HUES6 (cell line): ENCODE measurements around the gene MSRB1.

Source experiments
- H3K27ac ChIP-seq: 2 replicates; pipeline ENCODE4 v1.7.0; 2013; ENCODE audit warnings: low read depth, mild to moderate bottlenecking, low read length, inconsistent platforms
- H3K27me3 ChIP-seq: 2 replicates; pipeline ENCODE4 v1.6.1; 2013; ENCODE audit warnings: low read length; ENCODE audit not compliant: control insufficient read depth, insufficient read depth
- H3K36me3 ChIP-seq: 2 replicates; pipeline ENCODE4 v1.6.1; 2013; ENCODE audit warnings: low read length; ENCODE audit not compliant: control insufficient read depth, insufficient read depth
- H3K4me1 ChIP-seq: 2 replicates; pipeline ENCODE4 v1.6.1; 2013; ENCODE audit warnings: low read length; ENCODE audit not compliant: control insufficient read depth, insufficient read depth
- H3K4me3 ChIP-seq: 2 replicates; pipeline ENCODE4 v1.5.1; 2013; ENCODE audit warnings: low read depth, low read length
- H3K9ac ChIP-seq: one replicate; pipeline ENCODE4 v1.6.1; 2013; ENCODE audit warnings: mild to moderate bottlenecking, low read length
- H3K9me3 ChIP-seq: 2 replicates; pipeline ENCODE4 v1.6.1; 2013; ENCODE audit warnings: low read depth, low read length; ENCODE audit not compliant: control insufficient read depth, insufficient read depth

Gene MSRB1

GRCh38 chr16:1942810-1943726 lies at the start of gene MSRB1:
TSS of gene MSRB1 (minus strand) at chr16:1943199. CDS start at chr16:1943156, 43 bp downstream.
- Histone ChIP-seq H3K27ac (no peak within 1 kb of the TSS), H3K36me3 (peaks cover 25% of the 10 kb centered on the region), H3K27me3 (no peaks in the 10 kb centered on the region), H3K4me3 (peak within 1 kb of the TSS; percentile 90), H3K9ac (peak within 1 kb of the TSS; percentile 72), H3K4me1 (peaks cover 14% of the 10 kb centered on the region; the same call in 1 of the 2 replicates), H3K9me3 (no peaks in the 10 kb centered on the region)

GRCh38 chr16:1991948-1992703 lies 49.1 kb upstream of the MSRB1 start:
- Histone ChIP-seq H3K9me3 (no peaks in the 10 kb centered on the region), H3K4me3 (peak overlapping the region; percentile 89), H3K36me3 (peaks cover 11% of the 10 kb centered on the region), H3K27me3 (peaks cover 39% of the 10 kb centered on the region), H3K4me1 (peaks cover 22% of the 10 kb centered on the region), H3K9ac (peak overlapping the region; percentile 88), H3K27ac (0 out of 2 replicates have a peak overlapping the region, but pooled peaks have one; percentile 53)

- peaks cover 22% of the 10 kb centered on the region for H3K4me1 ChIP-seq
- H3K9ac ChIP-seq, result no peak overlapping the region
- peaks cover 39% of the 10 kb centered on the region for H3K27me3 ChIP-seq
- peak overlapping the region; percentile 77 for H3K4me3 ChIP-seq
- no peak overlapping the region for H3K27ac ChIP-seq
- H3K36me3 ChIP-seq, result peaks cover 11% of the 10 kb centered on the region
- H3K9me3 ChIP-seq, result no peaks in the 10 kb centered on the region
These were observed 48.6 kb upstream of the MSRB1 start for GRCh38 chr16:1991588-1991947.

- H3K4me1 ChIP-seq, result peaks cover 22% of the 10 kb centered on the region
- H3K4me3 ChIP-seq, result peak overlapping the region; percentile 77
- H3K27me3 ChIP-seq, result peaks cover 39% of the 10 kb centered on the region
- peaks cover 14% of the 10 kb centered on the region for H3K36me3 ChIP-seq
- H3K9me3 ChIP-seq, result no peaks in the 10 kb centered on the region
- peak overlapping the region; percentile 66 for H3K9ac ChIP-seq
- no peak overlapping the region for H3K27ac ChIP-seq
These were observed 48.1 kb upstream of the MSRB1 start for GRCh38 chr16:1991135-1991551.

- H3K27ac ChIP-seq, result no peak overlapping the region
- peak overlapping the region; percentile 66 for H3K9ac ChIP-seq
- no peaks in the 10 kb centered on the region for H3K9me3 ChIP-seq
- H3K27me3 ChIP-seq, result peaks cover 39% of the 10 kb centered on the region
- peak overlapping the region; percentile 77 for H3K4me3 ChIP-seq
- H3K4me1 ChIP-seq, result peaks cover 22% of the 10 kb centered on the region
- peaks cover 18% of the 10 kb centered on the region for H3K36me3 ChIP-seq
These were observed 47.5 kb upstream of the MSRB1 start for GRCh38 chr16:1990351-1991134.

GRCh38 chr16:1990101-1990350 lies 47.0 kb upstream of the MSRB1 start:
- Histone ChIP-seq H3K27me3 (peaks cover 39% of the 10 kb centered on the region), H3K9me3 (no peaks in the 10 kb centered on the region), H3K27ac (no peak overlapping the region), H3K36me3 (peaks cover 15% of the 10 kb centered on the region), H3K4me1 (peaks cover 25% of the 10 kb centered on the region), H3K9ac (no peak overlapping the region), H3K4me3 (peak overlapping the region; percentile 77)

GRCh38 chr16:1989209-1990100 lies 46.5 kb upstream of the MSRB1 start, which contains the start of gene SYNGR3:
TSS of gene SYNGR3 (plus strand) at chr16:1989970. CDS start at chr16:1990103, 133 bp downstream.
- Histone ChIP-seq H3K4me1 (peaks cover 28% of the 10 kb centered on the region), H3K9ac (peak within 1 kb of the TSS; percentile 66), H3K4me3 (peak within 1 kb of the TSS; percentile 77), H3K9me3 (no peaks in the 10 kb centered on the region), H3K27ac (no peak within 1 kb of the TSS), H3K36me3 (peaks cover 15% of the 10 kb centered on the region), H3K27me3 (peaks cover 39% of the 10 kb centered on the region)

- no peak overlapping the region for H3K27ac ChIP-seq
- no peaks in the 10 kb centered on the region for H3K9me3 ChIP-seq
- H3K9ac ChIP-seq, result no peak overlapping the region
- H3K36me3 ChIP-seq, result peaks cover 15% of the 10 kb centered on the region
- H3K4me3 ChIP-seq, result no peak overlapping the region
- peaks cover 32% of the 10 kb centered on the region for H3K4me1 ChIP-seq
- H3K27me3 ChIP-seq, result peaks cover 45% of the 10 kb centered on the region
These were observed 44.2 kb upstream of the MSRB1 start for GRCh38 chr16:1987198-1987597.

- H3K4me1 ChIP-seq, result peaks cover 36% of the 10 kb centered on the region
- no peak overlapping the region for H3K9ac ChIP-seq
- peak overlapping the region; percentile 83 for H3K4me3 ChIP-seq
- H3K27ac ChIP-seq, result no peak overlapping the region
- peaks cover 15% of the 10 kb centered on the region for H3K36me3 ChIP-seq
- H3K27me3 ChIP-seq, result peaks cover 48% of the 10 kb centered on the region
- no peaks in the 10 kb centered on the region for H3K9me3 ChIP-seq
These were observed 42.6 kb upstream of the MSRB1 start for GRCh38 chr16:1985466-1986150.
